Activated gamma-delta T cell treated with Interleukin-2 at 50 U/mL for 16 hours (primary cell): Measurements from ENCODE around the gene WNT1.

Source experiments
- DNase-seq: peaks from one replicate; pipeline ENCODE4 v3.0.0-alpha.2; 2020

Gene WNT1

DNA sequence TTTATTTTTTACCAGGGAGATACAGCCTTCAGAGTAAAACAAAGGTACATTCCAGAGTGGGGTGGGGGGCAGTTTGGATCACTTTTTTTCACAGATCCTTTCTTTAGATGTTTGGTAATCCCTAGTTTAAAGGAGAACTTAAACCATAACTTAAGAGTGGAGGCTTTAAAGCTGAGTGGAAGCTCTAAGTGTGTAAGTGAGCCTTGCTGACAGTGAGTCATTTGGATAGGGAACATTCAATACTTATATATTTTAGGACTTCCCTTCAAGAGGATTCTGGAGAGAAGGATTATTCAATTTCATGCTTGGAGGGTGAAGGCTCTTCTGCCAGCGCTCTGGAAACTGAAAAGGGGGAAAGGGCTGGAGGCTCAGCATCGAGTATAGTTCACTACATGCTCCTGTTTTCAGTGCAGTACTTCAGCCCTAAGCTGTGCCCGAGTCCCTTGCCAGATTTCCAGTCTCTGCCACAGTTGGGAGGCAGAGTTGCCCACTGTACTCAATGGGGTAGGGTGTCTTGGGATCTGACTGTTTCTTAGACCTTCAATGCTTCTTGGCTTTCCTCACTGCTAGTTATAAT, 32.1 kb downstream of the WNT1 start:
- DNase-seq, result no peak

DNA sequence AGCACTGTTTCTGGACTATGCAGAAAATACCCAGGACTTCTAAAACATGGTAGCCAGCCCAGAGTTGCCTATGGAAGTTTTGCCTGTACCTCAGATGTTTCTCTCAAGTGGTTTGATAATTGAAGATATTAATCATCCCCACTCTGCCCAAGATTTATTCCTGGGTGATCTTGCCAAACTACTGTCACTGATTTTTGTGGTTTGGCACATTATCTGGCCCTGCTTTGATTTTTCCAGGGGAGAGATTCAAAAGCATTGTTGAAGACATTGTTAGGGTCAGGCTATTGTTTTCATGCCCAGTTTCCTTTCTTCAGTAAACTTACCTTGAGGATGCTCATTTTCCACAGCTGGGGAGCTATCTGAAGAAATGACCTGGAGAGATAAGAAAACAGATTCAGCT, 34.6 kb downstream of the WNT1 start:
- DNase-seq, result no peak

DNA sequence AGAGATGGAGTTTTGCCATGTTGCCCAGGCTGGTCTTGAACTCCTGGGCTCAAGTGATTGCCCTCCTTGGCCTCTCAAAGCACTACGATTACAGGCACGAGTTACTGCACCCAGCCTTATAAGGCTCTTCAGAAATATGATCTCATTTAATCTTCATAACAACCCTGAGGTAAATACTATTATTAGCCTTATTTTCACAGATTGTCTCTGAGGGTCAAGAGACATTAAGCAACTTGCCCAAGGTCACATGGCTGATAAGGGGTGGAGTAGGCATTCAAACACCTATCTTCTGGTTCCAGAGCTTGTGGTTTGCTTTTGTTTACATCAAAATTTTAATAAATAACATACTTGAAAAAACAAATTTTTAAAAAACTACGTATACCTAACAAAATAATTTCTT, 35.3 kb downstream of the WNT1 start:
- no peak for DNase-seq

GRCh38 chr12:49014547-49014946, 36.4 kb downstream of the WNT1 start:
- DNase-seq, result no peak

DNA sequence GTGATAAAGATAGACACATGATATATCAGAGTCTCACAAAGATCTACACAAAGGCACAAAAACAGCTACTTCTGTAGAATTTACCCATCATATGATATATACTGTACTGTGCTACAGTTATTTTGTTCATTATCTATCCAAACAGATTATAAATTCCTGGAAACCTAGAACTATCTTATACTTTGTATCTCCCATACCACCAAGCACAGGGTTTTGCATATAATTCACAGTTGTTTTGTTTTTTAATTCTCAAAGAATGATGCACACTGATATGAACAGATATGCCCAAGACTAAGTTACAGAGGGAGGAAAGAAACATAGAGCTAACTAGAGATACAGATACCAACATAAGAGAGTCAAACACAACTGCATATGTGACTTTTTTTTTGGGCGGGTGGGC, 37.1 kb downstream of the WNT1 start:
- DNase-seq, result no peak

DNA sequence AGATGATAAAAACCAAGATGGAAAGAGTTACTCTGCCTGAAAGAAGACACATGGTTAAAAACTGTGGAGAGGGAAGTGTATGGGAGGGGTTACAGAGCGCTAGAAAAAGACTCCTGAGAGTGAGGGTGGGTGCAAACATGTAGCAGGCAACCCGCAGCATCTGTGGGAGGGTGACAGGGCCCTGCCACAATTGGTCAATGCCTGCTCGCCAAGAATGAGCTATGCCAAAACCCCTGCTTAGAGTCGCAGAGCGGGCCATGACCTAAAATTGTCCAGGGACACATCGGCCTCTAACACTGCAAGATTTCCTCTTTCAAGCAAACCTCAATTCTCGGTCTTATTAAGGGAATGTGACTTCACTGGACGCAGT, 39.8 kb downstream of the WNT1 start:
- no peak for DNase-seq

- peak; percentile 96 for DNase-seq
These were observed 40.4 kb downstream of the WNT1 start, which contains the start of gene PRKAG1 for GRCh38 chr12:49018261-49019119. Gene PRKAG1, minus strand, starts transcription at chr12:49018776. Its CDS starts 36 bp downstream, at chr12:49018740.

DNA sequence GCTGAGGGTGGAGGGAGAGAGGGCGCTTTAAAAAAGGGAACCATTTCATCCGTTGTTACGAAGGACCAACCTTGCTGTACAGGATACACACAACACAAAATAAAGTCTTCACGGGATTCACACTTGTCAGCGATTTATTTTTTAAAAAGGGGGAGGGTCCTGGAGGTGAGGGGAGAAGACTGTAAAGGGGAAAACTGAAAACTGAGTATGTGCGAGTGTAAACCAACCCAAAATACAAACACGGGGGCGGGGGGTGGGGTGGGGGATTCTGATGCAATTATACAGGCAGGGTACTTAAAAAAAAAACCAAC, 41.0 kb downstream of the WNT1 start:
- no peak for DNase-seq

- DNase-seq, result peak; percentile 34
These were observed 41.6 kb downstream of the WNT1 start for GRCh38 chr12:49019443-49020324.

DNA sequence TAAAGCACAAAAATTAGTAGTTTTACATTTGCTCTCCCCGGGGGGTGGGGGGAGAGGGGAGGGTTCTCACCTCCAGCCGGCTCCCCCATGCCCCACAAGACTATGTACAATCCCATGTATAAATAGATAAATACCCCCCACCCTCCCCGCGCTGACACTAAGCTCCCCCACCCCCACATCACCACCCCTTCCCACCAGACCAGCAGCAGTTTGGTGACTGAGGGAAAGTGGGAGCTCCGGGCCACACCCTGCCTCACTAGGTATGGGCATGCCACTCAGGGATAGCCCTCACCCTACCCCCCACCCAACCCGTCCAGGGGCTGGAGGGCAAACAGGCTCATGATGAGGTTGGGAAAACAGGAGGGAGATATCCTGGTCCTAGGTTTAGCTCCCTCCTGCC, 42.3 kb downstream of the WNT1 start:
- no peak for DNase-seq

GRCh38 chr12:49021292-49021915, 43.3 kb downstream of the WNT1 start:
- DNase-seq, result no peak

DNA sequence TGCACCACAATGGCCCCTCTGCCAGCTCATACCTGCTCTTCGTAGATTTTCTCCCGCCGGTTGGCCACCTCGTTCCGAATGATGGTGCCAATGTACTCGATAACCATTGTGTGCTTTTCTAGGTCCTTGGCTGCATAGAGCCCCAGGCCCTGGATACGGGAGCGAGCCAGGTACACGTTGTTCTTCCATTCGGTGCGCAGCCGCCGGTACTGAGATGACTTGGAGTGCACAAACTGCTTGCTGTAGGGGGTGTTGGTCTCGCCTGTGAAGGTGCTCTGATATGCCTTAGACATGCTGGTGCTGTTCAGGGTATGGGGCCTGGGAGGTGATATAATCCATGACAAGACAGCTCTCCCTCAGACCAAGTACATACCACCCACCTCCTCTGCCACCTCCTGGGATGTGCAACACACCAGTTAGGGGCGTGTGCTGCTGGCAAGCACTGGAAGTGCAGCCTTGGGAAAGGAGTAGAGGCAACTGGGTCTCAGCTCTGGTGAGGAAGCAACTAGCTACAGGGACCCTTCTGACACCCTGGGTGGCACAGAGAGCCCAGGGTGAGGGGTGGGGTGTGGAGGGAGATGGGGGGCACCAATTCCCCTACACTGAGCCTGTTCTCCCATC, 44.5 kb downstream of the WNT1 start:
- no peak for DNase-seq

DNA sequence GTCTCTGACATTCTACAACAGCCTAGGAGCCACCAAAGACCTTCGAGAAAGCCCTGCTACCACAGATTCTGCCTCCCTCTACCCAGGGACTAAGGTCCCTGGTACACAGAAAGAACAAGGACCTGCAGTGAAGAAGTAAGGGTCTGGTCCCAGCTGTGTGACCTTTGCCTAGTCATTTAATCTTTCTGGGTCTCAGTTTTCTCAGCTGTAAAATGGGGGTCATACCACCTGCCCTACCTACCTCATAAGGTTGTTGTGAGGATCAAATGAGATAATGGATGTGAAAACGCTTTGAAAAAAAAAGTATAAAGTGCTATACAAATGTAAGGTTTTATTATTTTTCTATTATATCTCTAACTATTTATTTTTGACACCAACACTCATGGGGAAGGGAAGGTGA, 45.7 kb downstream of the WNT1 start:
- DNase-seq, result no peak

DNA sequence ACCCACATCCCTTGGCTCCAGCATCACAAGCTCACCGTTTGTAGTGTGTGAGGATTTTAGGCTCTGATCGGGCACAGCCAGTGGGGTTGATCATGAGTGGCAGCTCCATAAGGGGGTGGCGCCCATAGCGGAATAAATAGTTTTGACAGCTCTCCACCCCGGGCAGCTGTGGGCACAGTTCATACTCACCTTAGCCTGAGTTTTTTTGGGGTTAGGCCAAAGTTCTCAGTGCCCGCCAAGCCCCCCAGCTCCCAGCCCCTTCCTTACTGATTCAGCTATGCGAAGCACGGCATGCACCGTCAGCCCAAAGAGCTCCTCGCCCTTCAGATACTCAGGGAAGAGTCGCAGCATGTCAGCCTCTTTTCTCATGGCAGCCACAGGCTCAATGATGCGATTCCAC, 46.4 kb downstream of the WNT1 start:
- DNase-seq, result no peak

GRCh38 chr12:49025463-49025862, 47.3 kb downstream of the WNT1 start:
- no peak for DNase-seq

DNA sequence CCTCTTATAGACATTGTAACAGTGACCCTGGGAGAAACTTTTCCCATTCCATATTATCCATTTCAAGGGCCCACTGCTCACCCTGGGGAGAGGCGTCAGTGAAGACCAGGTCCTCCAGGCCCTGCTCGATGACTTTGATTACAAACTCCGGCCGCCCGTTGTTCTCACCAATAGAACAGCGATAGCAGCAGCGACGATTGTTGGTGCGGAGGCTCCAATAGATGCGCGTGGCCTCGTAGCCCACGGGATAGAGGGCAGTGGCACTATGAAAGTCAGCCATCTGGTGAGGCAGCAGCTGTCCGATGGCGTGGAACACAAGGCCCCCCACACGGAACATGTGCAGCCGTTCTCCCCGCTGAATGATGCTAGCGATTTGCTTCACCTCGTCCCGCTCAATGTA, 48.0 kb downstream of the WNT1 start:
- DNase-seq, result no peak

DNA sequence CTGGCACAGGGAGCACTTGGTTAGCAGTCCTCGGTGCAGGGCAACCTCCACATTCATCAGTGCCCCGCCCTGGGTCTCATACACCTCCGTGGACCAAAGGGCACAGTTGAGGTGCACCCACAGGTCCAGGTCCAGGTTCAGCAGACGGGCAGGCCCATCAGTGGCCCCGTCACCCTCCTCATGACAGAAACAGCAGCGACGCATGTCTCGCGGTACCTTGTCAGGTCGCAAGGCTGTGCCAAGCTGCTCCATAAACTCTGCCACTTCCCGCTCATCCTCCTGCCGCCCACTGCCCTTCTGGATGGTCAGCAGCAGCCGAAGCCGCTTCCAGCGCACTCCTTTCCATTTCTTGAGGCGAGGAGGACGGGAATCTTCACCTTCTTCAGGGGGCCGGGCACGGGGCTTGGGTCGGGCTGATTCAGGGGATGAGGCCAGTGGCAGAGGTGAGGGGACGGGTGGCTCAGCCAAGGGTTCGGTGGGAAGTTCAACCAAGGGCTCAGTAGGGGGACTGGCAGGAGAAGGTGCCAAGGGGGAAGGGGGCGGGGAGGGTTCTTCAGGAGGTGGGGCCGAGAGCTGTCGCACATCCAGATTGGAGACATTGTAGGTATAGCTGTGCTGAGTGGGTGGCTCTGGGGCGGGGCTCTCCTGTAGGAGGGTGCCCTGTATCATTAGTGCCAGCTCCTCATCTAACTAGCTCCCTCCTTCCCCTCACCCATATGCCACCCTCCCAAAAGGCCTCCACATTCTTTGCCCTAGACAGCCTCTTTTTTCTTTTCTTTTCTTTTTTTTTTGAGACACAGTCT, 48.8 kb downstream of the WNT1 start:
- DNase-seq, result no peak

DNA sequence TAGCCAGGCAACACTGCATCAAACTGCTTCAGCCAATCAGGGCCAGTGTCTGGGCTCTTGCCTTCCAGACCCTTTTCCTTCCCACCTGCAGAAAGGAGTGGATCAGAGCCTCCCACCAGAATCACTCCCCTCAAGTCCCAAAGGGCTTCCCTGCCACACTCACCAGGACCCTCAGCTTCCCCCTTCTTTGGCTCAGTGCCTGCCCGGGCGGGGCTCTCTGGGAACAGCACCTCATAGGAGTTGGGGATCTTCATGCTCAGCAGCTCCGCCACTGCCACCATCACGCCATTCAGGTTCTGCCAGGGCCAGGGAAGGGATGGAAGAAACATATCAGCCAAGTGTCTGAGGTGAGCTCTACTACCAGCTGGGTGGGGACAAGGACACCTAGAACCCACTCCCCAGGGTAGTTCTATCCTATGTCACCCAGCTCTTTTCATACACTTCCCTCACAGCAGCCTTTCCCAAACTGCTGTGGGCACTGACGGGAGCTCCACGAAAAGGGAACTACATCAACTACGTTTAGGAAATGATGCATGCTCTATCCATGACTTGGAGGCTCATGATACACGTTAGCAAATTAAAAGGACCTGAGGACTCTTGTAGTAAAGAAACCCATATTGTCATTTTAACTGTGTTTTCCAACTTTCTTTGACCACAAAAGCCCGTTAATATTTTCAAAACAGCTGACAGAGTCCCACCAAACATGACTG, 49.9 kb downstream of the WNT1 start:
- no peak for DNase-seq

- no peak for DNase-seq
These were observed 50.6 kb downstream of the WNT1 start for GRCh38 chr12:49028666-49029275.

DNA sequence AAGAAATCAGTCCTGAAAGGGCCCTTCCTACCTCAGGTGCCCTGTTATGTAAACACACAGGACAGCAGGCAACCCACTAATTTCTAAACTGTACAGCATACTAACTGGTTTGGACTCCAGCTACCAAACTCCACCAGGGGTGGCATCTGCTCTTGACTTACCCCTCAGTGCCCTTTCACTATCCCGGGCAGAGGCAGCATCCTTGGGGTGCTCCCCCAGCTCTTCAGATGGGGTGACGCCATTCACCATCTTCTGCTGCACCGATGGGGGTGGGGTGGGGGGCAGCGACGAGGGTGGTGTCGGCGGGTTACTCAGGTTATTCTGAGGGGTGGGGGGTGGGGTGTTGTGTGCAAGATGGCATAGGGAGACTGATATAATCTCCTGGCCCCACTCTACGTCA, 52.0 kb downstream of the WNT1 start:
- DNase-seq, result no peak
